Measurements from ENCODE around the gene BTNL9.

GRCh38 chr5:181071257-181071656, 31.2 kb downstream of the BTNL9 start:
- TF ChIP-seq CTCF (IDR thresholded peaks at IDR 0.05; ENCODE audit: low read depth, low read length) (no peak), EZH2phosphoT487 (IDR thresholded peaks at IDR 0.05; ENCODE audit: low read depth) (no peak)

Measured in OCI-LY3 (cell line).